ENCODE data around the gene GPR146. TPM values are rescaled to one million over a fixed set of nuclear protein-coding genes. Genes with fewer than 3 reads are reported as not detected.

The GPR146 gene
- total and polyA plus RNA-seq, 2 of the 13 experiments (the other 11 are each of a cell fraction or from before 2014, with no cell fraction given): 2.0 to 15.9 TPM

DNA sequence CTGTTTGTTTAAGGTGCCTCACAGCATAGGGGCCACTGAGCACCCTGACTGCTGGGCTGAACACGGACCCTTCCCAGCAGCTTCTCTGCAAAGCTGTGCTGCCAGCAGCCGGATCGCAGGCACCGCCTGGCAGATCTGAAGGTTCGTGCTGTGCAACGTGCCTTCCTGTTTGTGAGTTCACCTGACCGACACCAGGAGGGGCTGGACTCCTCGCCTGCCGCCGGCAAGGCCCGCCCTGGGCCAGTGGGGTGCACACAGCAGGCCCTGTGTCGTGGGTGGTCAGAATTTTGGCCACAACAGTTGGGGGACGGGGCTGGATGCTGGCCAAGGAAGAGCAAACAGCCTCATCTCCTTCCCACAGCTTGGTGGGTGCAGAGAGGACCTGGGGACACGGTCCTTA, 48.8 kb upstream of the GPR146 start:
- Histone ChIP-seq H3K9ac (ENCODE audit: insufficient read depth, low read depth, low read length) (no peak overlapping the region), H3K36me3 (replicated peaks in 1 of 2; ENCODE audit: control insufficient read depth in 1 of 2, insufficient read depth in 2 of 2, low read length in 2 of 2) (peaks cover 0 to 1% of the 10 kb centered on the region in 2 experiments; a peak in 1 of 5 replicates), H4K20me1 (ENCODE audit: insufficient read depth, low read length) (no peaks in the 10 kb centered on the region), H3K27ac (ENCODE audit: extremely low read length, insufficient read depth, low read length) (no peak overlapping the region), H3K4me3 (replicated peaks in 1 of 3; ENCODE audit: insufficient read depth in 1 of 3, low read depth in 2 of 3, low read length in 3 of 3) (no peak overlapping the region), H3K27me3 (ENCODE audit: control insufficient read depth in 1 of 2, insufficient read depth in 2 of 2, low read length in 2 of 2) (no peaks in the 10 kb centered on the region), H3K79me2 (ENCODE audit: insufficient read depth, low read length) (no peaks in the 10 kb centered on the region), H3K4me2 (ENCODE audit: low read depth, low read length) (no peak overlapping the region), H2AFZ (ENCODE audit: low read length) (no peak overlapping the region), H3K9me3 (ENCODE audit: low read length) (no peaks in the 10 kb centered on the region), H3K4me1 (ENCODE audit: insufficient read depth, low read length) (peaks cover 32% of the 10 kb centered on the region)
- intact Hi-C loops (cut with micrococcal nuclease; ENCODE audit: unreplicated experiment) (no loop called here), in situ Hi-C loops (cut with HindIII; ENCODE audit: extremely low pct_ligation_motif_present, low pct_unique_long_range_greater_than_20kb) (loop anchor here (5.0 kb wide), 1 partner anchor 182 kb away; no protein-coding TSS in a partner anchor)
- ChIA-PET CTCF (ENCODE audit: low intra/inter-chr PET ratio, low total read pairs) (interaction anchor here (4.4 kb wide), 1 partner anchor 70 kb away, joined by 65 read pairs; no protein-coding TSS in a partner anchor), POLR2A (interaction anchor here (5.2 kb wide), 1 partner anchor 20 kb away, joined by 292 read pairs; the partner anchor contains the start of gene COX19)
- no peak for DNase-seq (ENCODE audit: low spot score)
- BruUV-seq (replicated peaks): no TSS peak
- 100% methylated on average over 1 of the region's 14 CpGs for WGBS (ENCODE audit: low lambda C conversion rate)
- ATAC-seq: no peak
- no peak for FAIRE-seq
- TF ChIP-seq, protein P1, sequence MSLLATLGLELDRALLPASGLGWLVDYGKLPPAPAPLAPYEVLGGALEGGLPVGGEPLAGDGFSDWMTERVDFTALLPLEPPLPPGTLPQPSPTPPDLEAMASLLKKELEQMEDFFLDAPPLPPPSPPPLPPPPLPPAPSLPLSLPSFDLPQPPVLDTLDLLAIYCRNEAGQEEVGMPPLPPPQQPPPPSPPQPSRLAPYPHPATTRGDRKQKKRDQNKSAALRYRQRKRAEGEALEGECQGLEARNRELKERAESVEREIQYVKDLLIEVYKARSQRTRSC (CRISPR knock-in tag; IDR thresholded peaks at IDR 0.05; ENCODE audit: low read depth): no peak
- TF ChIP-seq RCOR2 (CRISPR knock-in tag; IDR thresholded peaks at IDR 0.05) (no peak), RAD21 (CRISPR knock-in tag; IDR thresholded peaks at IDR 0.05) (no peak), ZNF792 (CRISPR knock-in tag; IDR thresholded peaks at IDR 0.05) (no peak), ZNF264 (CRISPR knock-in tag; IDR thresholded peaks at IDR 0.05) (no peak)
- TF ChIP-seq, protein P2, sequence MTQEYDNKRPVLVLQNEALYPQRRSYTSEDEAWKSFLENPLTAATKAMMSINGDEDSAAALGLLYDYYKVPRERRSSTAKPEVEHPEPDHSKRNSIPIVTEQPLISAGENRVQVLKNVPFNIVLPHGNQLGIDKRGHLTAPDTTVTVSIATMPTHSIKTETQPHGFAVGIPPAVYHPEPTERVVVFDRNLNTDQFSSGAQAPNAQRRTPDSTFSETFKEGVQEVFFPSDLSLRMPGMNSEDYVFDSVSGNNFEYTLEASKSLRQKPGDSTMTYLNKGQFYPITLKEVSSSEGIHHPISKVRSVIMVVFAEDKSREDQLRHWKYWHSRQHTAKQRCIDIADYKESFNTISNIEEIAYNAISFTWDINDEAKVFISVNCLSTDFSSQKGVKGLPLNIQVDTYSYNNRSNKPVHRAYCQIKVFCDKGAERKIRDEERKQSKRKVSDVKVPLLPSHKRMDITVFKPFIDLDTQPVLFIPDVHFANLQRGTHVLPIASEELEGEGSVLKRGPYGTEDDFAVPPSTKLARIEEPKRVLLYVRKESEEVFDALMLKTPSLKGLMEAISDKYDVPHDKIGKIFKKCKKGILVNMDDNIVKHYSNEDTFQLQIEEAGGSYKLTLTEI (CRISPR knock-in tag; conservative IDR thresholded peaks at IDR 0.05): no peak
- TF ChIP-seq, protein P3, sequence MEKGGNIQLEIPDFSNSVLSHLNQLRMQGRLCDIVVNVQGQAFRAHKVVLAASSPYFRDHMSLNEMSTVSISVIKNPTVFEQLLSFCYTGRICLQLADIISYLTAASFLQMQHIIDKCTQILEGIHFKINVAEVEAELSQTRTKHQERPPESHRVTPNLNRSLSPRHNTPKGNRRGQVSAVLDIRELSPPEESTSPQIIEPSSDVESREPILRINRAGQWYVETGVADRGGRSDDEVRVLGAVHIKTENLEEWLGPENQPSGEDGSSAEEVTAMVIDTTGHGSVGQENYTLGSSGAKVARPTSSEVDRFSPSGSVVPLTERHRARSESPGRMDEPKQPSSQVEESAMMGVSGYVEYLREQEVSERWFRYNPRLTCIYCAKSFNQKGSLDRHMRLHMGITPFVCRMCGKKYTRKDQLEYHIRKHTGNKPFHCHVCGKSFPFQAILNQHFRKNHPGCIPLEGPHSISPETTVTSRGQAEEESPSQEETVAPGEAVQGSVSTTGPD (CRISPR knock-in tag; IDR thresholded peaks at IDR 0.05): no peak
- TF ChIP-seq, protein P4, sequence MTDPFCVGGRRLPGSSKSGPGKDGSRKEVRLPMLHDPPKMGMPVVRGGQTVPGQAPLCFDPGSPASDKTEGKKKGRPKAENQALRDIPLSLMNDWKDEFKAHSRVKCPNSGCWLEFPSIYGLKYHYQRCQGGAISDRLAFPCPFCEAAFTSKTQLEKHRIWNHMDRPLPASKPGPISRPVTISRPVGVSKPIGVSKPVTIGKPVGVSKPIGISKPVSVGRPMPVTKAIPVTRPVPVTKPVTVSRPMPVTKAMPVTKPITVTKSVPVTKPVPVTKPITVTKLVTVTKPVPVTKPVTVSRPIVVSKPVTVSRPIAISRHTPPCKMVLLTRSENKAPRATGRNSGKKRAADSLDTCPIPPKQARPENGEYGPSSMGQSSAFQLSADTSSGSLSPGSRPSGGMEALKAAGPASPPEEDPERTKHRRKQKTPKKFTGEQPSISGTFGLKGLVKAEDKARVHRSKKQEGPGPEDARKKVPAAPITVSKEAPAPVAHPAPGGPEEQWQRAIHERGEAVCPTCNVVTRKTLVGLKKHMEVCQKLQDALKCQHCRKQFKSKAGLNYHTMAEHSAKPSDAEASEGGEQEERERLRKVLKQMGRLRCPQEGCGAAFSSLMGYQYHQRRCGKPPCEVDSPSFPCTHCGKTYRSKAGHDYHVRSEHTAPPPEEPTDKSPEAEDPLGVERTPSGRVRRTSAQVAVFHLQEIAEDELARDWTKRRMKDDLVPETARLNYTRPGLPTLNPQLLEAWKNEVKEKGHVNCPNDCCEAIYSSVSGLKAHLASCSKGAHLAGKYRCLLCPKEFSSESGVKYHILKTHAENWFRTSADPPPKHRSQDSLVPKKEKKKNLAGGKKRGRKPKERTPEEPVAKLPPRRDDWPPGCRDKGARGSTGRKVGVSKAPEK (CRISPR knock-in tag; IDR thresholded peaks at IDR 0.05; ENCODE audit: borderline replicate concordance): no peak
- TF ChIP-seq, protein P5, sequence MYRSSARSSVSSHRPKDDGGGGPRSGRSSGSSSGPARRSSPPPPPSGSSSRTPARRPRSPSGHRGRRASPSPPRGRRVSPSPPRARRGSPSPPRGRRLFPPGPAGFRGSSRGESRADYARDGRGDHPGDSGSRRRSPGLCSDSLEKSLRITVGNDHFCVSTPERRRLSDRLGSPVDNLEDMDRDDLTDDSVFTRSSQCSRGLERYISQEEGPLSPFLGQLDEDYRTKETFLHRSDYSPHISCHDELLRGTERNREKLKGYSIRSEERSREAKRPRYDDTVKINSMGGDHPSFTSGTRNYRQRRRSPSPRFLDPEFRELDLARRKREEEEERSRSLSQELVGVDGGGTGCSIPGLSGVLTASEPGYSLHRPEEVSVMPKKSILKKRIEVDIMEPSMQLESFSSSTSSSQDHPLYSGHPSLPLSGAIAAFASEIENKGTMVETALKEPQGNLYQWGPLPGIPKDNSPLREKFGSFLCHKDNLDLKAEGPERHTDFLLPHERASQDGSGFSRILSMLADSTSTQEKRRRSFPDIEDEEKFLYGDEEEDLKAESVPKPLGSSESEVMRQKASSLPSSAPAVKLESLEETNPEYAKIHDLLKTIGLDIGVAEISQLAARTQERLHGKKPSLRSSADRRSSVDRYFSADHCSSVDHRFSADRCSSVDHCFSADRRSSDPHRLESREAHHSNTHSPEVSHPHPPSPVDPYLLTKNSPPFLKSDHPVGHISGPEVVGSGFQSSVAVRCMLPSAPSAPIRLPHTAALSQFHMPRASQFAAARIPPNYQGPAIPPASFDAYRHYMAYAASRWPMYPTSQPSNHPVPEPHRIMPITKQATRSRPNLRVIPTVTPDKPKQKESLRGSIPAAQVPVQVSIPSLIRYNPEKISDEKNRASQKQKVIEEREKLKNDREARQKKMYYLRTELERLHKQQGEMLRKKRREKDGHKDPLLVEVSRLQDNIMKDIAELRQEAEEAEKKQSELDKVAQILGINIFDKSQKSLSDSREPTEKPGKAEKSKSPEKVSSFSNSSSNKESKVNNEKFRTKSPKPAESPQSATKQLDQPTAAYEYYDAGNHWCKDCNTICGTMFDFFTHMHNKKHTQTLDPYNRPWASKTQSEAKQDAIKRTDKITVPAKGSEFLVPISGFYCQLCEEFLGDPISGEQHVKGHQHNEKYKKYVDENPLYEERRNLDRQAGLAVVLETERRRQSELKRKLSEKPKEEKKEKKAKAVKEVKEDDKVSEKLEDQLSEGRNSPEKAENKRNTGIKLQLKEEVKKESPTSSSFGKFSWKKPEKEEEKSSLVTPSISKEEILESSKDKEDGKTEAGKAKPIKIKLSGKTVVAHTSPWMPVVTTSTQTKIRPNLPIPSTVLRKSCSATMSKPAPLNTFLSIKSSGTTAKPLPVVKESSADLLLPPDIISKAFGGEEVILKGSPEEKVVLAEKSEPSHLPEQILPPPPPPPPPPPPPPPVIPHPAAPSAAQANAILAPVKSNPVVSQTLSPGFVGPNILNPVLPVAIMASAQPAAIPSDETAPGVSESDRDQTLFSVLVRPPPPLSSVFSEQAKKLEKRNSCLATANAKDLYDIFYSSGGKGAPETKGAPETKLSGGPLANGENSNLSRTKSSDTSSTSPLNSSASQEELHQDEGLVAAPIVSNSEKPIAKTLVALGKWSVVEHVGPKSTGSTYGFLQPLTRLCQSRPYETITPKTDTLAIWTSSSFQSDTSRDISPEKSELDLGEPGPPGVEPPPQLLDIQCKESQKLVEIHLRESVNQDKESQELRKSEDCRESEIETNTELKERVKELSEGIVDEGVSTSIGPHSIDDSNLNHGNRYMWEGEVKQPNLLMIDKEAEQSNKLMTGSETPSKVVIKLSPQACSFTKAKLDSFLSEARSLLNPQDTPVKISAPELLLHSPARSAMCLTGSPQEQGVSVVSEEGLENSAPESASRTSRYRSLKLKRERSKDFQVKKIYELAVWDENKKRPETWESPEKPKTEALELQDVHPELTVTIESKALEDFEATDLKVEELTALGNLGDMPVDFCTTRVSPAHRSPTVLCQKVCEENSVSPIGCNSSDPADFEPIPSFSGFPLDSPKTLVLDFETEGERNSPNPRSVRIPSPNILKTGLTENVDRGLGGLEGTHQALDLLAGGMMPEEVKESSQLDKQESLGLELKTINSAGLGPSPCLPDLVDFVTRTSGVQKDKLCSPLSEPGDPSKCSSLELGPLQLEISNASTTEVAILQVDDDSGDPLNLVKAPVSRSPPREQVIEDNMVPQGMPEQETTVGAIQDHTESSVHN (CRISPR knock-in tag; IDR thresholded peaks at IDR 0.05): no peak

Data from HepG2 (cell line).